Measurements from ENCODE around the gene TMEM80. TPM values are rescaled to one million over a fixed set of nuclear protein-coding genes. Genes with fewer than 3 reads are reported as not detected.
A peak's percentile ranks its signal among the peaks of the same experiment; 100 is the strongest.

TMEM80 gene
- total and polyA plus RNA-seq, 9 of the 15 experiments (the other 6 are each of a cell fraction or from before 2014, with no cell fraction given): 5.1 to 30.1 (median 12.4) TPM

DNA sequence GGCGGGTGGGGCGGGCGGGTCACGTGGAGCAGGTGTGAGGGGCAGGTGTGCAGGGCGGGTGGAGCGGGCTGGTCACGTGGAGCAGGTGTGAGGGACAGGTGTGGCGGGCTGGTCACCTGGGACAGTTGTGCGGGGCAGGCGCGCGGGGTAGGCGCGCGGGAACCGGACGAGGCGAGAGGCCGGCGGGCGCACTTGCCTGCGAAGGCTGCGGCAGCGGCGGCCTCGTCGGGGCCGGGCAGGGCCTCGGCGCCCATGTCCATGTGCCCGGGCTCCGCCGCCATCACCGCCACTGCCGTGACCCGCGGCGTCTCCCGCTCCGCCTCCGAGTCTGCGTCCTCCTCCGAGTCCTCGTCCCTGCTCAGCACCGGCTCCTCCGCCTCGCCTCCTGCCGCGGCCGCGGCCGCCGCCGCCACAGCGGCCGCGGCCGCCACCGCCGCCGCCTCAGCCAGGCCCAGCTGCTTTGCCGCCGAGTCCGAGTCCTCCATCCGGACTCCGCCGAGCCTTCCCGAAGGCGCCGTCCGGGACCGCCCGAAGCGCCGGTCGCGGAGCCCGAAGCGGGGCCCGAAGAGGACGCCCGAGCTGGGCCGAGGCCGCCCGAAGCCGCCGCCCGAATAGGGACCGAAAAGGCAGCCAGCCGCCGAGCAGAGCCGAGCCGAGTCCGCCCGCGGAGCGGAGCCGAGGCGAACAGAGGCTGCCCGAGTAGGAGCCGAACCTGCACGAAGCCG, 891 bp upstream of the TMEM80 start, which contains the start of gene DEAF1 (continued):
- TF ChIP-seq, protein P1, sequence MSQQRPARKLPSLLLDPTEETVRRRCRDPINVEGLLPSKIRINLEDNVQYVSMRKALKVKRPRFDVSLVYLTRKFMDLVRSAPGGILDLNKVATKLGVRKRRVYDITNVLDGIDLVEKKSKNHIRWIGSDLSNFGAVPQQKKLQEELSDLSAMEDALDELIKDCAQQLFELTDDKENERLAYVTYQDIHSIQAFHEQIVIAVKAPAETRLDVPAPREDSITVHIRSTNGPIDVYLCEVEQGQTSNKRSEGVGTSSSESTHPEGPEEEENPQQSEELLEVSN (IDR thresholded peaks at IDR 0.05; ENCODE audit: borderline replicate concordance in 1 of 2, extremely low read depth in 1 of 2, insufficient read depth in 1 of 2, insufficient read length in 1 of 2, low read depth in 1 of 2, low read length in 1 of 2, poor library complexity in 1 of 2, severe bottlenecking in 1 of 2): peak; percentile 97 to 99
- TF ChIP-seq, protein P2, sequence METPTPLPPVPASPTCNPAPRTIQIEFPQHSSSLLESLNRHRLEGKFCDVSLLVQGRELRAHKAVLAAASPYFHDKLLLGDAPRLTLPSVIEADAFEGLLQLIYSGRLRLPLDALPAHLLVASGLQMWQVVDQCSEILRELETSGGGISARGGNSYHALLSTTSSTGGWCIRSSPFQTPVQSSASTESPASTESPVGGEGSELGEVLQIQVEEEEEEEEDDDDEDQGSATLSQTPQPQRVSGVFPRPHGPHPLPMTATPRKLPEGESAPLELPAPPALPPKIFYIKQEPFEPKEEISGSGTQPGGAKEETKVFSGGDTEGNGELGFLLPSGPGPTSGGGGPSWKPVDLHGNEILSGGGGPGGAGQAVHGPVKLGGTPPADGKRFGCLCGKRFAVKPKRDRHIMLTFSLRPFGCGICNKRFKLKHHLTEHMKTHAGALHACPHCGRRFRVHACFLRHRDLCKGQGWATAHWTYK (CRISPR knock-in tag; IDR thresholded peaks at IDR 0.05): peak; percentile 83
- TF ChIP-seq, protein P3, sequence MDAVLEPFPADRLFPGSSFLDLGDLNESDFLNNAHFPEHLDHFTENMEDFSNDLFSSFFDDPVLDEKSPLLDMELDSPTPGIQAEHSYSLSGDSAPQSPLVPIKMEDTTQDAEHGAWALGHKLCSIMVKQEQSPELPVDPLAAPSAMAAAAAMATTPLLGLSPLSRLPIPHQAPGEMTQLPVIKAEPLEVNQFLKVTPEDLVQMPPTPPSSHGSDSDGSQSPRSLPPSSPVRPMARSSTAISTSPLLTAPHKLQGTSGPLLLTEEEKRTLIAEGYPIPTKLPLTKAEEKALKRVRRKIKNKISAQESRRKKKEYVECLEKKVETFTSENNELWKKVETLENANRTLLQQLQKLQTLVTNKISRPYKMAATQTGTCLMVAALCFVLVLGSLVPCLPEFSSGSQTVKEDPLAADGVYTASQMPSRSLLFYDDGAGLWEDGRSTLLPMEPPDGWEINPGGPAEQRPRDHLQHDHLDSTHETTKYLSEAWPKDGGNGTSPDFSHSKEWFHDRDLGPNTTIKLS (IDR thresholded peaks at IDR 0.05; ENCODE audit: borderline replicate concordance, low read depth): peak; percentile 53; the same call in 1 of the 2 replicates
- TF ChIP-seq DIDO1 (tag; IDR thresholded peaks at IDR 0.05; ENCODE audit: low read depth) (no peak), RBBP5 (IDR thresholded peaks at IDR 0.05; ENCODE audit: borderline replicate concordance, insufficient read depth, low read length, poor library complexity, severe bottlenecking) (peak; percentile 65), CXXC5 (CRISPR knock-in tag; IDR thresholded peaks at IDR 0.05) (peak; percentile 93), FOXP1 (CRISPR knock-in tag; IDR thresholded peaks at IDR 0.05) (peak; percentile 86), ETV6 (IDR thresholded peaks at IDR 0.05; ENCODE audit: borderline replicate concordance in 1 of 2, low read depth in 2 of 2, low read length in 1 of 2) (no peak), ETV6 (CRISPR knock-in tag; IDR thresholded peaks at IDR 0.05; ENCODE audit: borderline replicate concordance) (peak; percentile 63; the same call in 1 of the 2 replicates), POLR2G (IDR thresholded peaks at IDR 0.05; ENCODE audit: low read depth, low read length) (peak; percentile 75)
- TF ChIP-seq, protein P4, sequence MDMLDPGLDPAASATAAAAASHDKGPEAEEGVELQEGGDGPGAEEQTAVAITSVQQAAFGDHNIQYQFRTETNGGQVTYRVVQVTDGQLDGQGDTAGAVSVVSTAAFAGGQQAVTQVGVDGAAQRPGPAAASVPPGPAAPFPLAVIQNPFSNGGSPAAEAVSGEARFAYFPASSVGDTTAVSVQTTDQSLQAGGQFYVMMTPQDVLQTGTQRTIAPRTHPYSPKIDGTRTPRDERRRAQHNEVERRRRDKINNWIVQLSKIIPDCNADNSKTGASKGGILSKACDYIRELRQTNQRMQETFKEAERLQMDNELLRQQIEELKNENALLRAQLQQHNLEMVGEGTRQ (CRISPR knock-in tag; IDR thresholded peaks at IDR 0.05): peak; percentile 68
